ENCODE results near the gene RASSF1.
A peak's percentile ranks its signal among the peaks of the same experiment; 100 is the strongest.

Gene RASSF1

DNA sequence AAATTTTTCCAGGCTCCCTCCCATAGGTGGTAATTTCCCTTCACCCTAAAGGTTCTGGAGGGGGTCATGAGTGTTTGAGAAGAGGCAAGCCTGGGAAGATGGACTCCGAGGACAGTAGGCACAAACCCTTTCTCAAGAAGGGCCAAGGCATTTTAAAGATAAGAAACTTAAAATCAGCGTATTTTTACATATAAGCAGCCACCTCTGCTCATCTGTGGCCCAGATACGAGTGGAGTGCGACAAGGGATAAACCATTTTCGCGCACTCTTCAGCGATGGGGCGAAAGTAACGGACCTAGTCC, 539 bp downstream of the RASSF1 start:
- Histone ChIP-seq H3K9me3 (ENCODE audit: low read length) (no peaks in the 10 kb centered on the region), H3K4me3 (ENCODE audit: low read depth in 1 of 2, low read length in 2 of 2) (peak overlapping the region; percentile 29 to 58), H3K27me3 (ENCODE audit: control insufficient read depth in 1 of 2, insufficient read depth in 2 of 2, low read length in 2 of 2) (no peaks in the 10 kb centered on the region), H3K4me1 (ENCODE audit: insufficient read depth, low read length) (peaks cover 39% of the 10 kb centered on the region), H3K27ac (ENCODE audit: low read depth, low read length) (peak overlapping the region; percentile 6), H3K9ac (ENCODE audit: low read length) (no peak overlapping the region), H3K36me3 (ENCODE audit: insufficient read depth, low read length) (no peaks in the 10 kb centered on the region)

DNA sequence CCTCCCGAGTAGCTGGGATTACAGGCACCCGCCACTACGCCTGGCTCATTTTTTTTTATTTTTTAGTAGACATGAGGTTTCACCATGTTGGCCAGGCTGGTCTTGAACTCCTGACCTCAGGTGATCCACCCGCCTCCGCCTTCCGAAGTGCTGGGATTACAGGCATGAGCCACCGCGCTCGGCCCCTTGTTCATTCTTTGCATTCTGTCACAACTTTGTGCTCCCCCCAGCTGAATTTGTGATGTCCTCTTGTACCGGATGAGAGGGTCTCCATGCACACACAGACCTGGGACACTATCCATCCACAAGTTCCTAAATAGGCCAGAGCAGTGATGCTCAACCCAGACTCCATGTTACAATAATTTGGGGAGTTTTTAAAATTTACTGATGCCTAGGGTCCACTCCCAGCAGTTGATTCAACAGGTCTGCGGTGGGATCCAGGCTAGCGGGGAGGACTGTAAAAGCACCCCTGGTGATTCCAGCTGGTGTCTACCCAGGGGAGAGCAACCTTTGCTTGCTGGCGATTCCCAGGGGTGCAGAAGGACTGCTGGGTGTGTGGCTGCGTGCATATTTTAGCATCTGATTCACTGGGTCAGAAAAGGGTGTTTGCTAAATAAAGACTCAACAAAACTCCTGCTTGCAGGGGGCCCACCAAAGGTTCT, 1.0 kb downstream of the RASSF1 start:
- Histone ChIP-seq H3K4me1 (ENCODE audit: insufficient read depth, low read length) (peaks cover 42% of the 10 kb centered on the region), H3K9ac (ENCODE audit: low read length) (no peak overlapping the region), H3K4me3 (ENCODE audit: low read depth in 1 of 2, low read length in 2 of 2) (peak overlapping the region; percentile 29 to 58), H3K27me3 (ENCODE audit: control insufficient read depth in 1 of 2, insufficient read depth in 2 of 2, low read length in 2 of 2) (no peaks in the 10 kb centered on the region), H3K36me3 (ENCODE audit: insufficient read depth, low read length) (no peaks in the 10 kb centered on the region), H3K27ac (ENCODE audit: low read depth, low read length) (peak overlapping the region; percentile 6), H3K9me3 (ENCODE audit: low read length) (no peaks in the 10 kb centered on the region)

DNA sequence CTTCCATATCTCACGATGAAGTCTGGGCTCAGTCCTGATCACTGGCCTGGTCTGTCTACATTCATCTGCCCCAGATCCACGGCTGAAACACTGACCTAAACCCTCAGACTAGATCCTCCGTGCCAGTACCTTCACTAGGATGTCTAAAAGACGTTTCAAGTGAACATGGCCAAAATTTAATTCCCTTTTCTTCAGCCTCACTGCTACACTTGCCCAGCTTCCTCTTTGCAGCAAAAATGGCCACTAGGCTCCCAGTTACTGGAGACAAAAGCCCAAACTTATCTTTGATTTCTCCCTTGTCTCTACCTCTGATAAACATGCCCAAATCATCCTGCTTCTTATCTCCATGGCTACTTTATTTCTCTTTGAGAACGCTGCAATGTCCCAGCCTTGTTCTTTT, 1.7 kb downstream of the RASSF1 start:
- no peak overlapping the region for H3K9ac ChIP-seq (ENCODE audit: low read length)
- H3K36me3 ChIP-seq (ENCODE audit: insufficient read depth, low read length): peaks cover 6% of the 10 kb centered on the region
- H3K4me1 ChIP-seq (ENCODE audit: insufficient read depth, low read length): peaks cover 48% of the 10 kb centered on the region
- H3K27ac ChIP-seq (ENCODE audit: low read depth, low read length): peak overlapping the region; percentile 91
- peak overlapping the region in 1 of 2 donors; percentile 4 for H3K4me3 ChIP-seq (ENCODE audit: low read depth in 1 of 2, low read length in 2 of 2)
- no peaks in the 10 kb centered on the region for H3K9me3 ChIP-seq (ENCODE audit: low read length)
- H3K27me3 ChIP-seq (ENCODE audit: control insufficient read depth in 1 of 2, insufficient read depth in 2 of 2, low read length in 2 of 2): no peaks in the 10 kb centered on the region

DNA sequence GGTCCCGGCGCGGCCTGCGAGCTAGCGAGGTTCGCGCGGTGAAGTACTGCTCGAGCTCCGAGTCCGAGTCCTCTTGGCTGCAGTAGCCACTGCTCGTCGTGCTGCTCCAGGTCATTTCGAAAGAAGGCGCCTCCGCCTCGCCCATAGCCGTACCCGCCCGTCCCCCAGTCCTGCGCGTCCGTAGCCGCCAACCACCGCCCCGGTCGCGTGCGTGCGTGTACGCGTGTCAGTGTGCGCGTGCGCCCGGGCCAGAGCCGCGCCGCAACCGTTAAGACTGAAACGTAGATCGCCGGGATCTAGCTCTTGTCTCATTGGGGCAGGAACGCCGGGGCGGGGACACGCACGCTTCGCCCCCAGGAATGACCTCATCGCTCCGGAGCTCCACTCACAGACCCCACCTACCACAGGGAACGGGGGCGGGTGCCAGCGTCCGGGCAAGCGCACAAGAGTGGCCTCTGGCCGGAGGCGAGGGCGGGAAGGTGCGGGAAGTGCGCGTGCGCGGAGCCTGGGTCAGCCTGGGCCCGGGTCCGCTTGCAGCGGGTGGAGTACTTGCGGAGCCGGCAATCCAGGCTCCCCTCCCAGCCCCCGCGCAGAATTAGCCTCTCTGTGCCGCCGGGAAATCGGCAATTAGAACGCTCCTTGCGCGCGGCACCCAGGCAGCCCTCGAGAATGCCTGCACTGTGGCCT, 3.3 kb downstream of the RASSF1 start:
- Histone ChIP-seq H3K9me3 (ENCODE audit: low read length) (no peaks in the 10 kb centered on the region), H3K27ac (ENCODE audit: low read depth, low read length) (peak overlapping the region; percentile 91), H3K36me3 (ENCODE audit: insufficient read depth, low read length) (peaks cover 10% of the 10 kb centered on the region), H3K4me3 (ENCODE audit: low read depth in 1 of 2, low read length in 2 of 2) (peak overlapping the region; percentile 76 to 81), H3K4me1 (ENCODE audit: insufficient read depth, low read length) (peaks cover 50% of the 10 kb centered on the region), H3K27me3 (ENCODE audit: control insufficient read depth in 1 of 2, insufficient read depth in 2 of 2, low read length in 2 of 2) (no peaks in the 10 kb centered on the region), H3K9ac (ENCODE audit: low read length) (peak overlapping the region; percentile 78)

DNA sequence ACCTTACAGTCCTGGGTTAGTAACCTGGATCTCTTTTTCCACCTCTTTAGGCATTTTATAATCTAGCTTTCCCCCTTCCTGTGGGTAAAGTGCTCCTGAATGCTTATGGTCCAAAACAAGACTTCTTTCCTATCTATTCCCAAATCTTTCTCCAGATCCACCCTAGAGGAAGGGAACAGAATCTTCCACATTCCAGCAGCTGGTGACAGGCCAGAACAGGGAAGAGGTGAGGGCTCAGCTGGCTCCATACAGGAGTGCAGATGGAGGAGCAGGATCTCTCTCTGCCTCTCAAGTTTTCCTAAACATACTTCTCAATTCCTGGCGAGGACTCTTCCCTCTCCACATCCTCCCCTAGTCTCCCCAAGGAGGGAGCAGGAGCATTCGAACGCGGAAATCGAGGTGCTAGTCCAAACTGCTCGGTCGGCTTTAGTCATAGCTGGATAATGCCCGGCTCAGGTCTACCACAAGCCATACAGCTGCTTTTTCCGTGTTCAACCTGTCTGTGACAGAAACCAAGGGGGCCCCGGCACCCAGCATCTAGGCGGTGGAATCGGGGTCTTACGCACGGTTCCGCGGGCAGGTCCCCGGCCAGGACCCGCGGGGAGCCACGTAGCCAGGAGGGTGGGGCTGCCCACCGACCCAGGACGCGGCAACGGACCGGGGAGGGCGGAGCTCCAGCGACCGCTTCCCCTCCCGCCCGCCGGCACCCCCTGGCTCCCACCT, 4.0 kb downstream of the RASSF1 start:
- peak overlapping the region; percentile 74 for H3K9ac ChIP-seq (ENCODE audit: low read length)
- H3K27ac ChIP-seq (ENCODE audit: low read depth, low read length): peak overlapping the region; percentile 91
- peaks cover 17% of the 10 kb centered on the region for H3K36me3 ChIP-seq (ENCODE audit: insufficient read depth, low read length)
- peak overlapping the region; percentile 76 to 81 for H3K4me3 ChIP-seq (ENCODE audit: low read depth in 1 of 2, low read length in 2 of 2)
- H3K27me3 ChIP-seq (ENCODE audit: control insufficient read depth in 1 of 2, insufficient read depth in 2 of 2, low read length in 2 of 2): no peaks in the 10 kb centered on the region
- H3K4me1 ChIP-seq (ENCODE audit: insufficient read depth, low read length): peaks cover 49% of the 10 kb centered on the region
- H3K9me3 ChIP-seq (ENCODE audit: low read length): no peaks in the 10 kb centered on the region

DNA sequence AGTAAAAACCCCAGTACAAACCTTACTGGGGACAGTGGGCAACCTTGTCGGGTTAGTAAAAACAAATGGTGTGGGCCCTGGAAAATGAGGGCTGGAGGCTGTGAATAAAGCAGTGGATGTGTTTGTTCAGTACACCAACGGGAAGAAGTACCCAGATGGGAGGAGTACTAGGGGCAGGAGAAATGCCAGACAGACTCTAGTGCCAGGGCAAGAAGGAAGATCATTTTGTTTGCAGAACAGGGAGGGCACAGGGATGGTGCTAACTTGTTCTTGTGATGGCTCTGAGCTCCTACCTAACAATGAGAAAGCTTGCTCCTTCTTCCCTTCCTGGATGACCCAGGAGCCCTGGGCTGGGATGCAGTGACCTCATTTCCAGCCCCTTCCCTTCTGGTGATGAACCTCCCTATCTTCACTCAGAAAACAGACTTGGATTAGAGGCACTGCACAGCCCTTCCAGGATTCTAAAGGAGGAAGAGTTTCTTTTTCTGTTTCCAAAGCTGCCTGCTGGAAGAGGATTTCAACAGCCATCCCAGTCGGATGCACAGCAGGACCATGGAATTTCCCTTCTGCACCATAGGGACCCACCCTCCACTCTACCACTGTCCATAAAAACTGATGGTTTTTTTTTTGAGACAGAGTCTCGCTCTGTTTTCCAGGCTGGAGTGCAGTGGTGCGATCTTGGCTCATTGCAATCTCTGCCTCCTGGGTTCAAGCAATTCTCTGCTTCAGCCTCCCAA, 6.1 kb downstream of the RASSF1 start:
- H3K4me3 ChIP-seq (ENCODE audit: low read depth in 1 of 2, low read length in 2 of 2): no peak overlapping the region
- no peaks in the 10 kb centered on the region for H3K9me3 ChIP-seq (ENCODE audit: low read length)
- peak overlapping the region; percentile 14 for H3K27ac ChIP-seq (ENCODE audit: low read depth, low read length)
- H3K4me1 ChIP-seq (ENCODE audit: insufficient read depth, low read length): peaks cover 34% of the 10 kb centered on the region
- peaks cover 38% of the 10 kb centered on the region for H3K36me3 ChIP-seq (ENCODE audit: insufficient read depth, low read length)
- H3K27me3 ChIP-seq (ENCODE audit: control insufficient read depth in 1 of 2, insufficient read depth in 2 of 2, low read length in 2 of 2): no peaks in the 10 kb centered on the region
- no peak overlapping the region for H3K9ac ChIP-seq (ENCODE audit: low read length)

DNA sequence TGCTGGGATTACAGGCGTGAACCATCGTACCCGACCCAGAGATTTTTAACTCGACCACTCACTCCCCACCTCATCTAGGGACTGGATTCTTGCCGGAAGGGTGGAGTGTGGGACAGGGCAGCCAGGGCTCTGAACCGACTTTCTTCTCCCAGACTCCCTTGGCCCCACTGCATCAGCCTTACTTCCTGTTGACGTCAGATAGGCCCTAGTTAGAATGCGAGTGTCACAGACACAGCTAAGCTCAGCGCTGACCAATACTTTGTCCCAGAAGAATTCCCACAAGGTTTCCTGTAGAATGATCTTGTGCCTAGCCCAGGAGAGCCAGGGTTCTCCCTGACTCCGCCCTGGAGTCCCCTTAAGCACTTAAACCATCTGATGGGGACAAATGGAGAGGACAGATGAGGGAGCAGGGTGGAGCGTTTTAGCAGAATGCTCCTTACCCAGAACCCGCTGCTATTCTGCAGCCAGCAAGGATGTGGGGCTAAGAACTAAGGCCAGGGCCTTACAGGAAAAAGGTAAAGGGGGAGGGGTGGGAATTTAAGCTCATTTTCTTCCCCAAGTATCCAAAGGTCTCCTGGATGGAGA, 6.8 kb downstream of the RASSF1 start:
- no peak overlapping the region for H3K9ac ChIP-seq (ENCODE audit: low read length)

DNA sequence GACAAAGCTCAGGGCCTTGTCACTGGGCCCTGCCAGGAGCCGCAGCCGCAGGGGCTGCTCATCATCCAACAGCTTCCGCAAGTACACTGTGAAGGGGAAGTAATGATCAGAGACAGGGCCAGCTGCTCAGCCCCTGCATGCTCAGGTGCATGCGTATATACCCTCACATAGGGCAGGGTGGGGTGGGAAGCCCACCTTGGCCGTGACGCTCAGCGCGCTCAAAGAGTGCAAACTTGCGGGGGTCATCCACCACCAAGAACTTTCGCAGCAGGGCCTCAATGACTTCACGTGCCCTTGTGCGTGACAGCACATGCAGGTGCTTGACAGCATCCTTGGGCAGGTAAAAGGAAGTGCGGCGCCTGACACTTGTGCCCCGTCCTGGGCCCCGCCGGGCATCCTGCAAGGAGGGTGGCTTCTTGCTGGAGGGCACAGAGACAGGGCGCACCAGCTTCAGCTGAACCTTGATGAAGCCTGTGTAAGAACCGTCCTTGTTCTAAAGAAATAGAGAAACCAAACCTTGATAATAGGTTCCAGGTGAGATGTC, 9.2 kb downstream of the RASSF1 start:
- no peak overlapping the region for H3K9ac ChIP-seq (ENCODE audit: low read length)
- H3K36me3 ChIP-seq (ENCODE audit: insufficient read depth, low read length): peaks cover 42% of the 10 kb centered on the region
- no peaks in the 10 kb centered on the region for H3K9me3 ChIP-seq (ENCODE audit: low read length)
- no peak overlapping the region for H3K27ac ChIP-seq (ENCODE audit: low read depth, low read length)
- no peak overlapping the region for H3K4me3 ChIP-seq (ENCODE audit: low read depth in 1 of 2, low read length in 2 of 2)
- peaks cover 39% of the 10 kb centered on the region for H3K4me1 ChIP-seq (ENCODE audit: insufficient read depth, low read length)
- H3K27me3 ChIP-seq (ENCODE audit: control insufficient read depth in 1 of 2, insufficient read depth in 2 of 2, low read length in 2 of 2): no peaks in the 10 kb centered on the region

More for the DNA sequence above, 6.8 kb downstream of the RASSF1 start:
- Histone ChIP-seq H3K4me3 (ENCODE audit: low read depth in 1 of 2, low read length in 2 of 2) (no peak overlapping the region), H3K27ac (ENCODE audit: low read depth, low read length) (no peak overlapping the region), H3K36me3 (ENCODE audit: insufficient read depth, low read length) (peaks cover 42% of the 10 kb centered on the region), H3K9me3 (ENCODE audit: low read length) (no peaks in the 10 kb centered on the region), H3K4me1 (ENCODE audit: insufficient read depth, low read length) (peaks cover 33% of the 10 kb centered on the region), H3K27me3 (ENCODE audit: control insufficient read depth in 1 of 2, insufficient read depth in 2 of 2, low read length in 2 of 2) (no peaks in the 10 kb centered on the region)

DNA sequence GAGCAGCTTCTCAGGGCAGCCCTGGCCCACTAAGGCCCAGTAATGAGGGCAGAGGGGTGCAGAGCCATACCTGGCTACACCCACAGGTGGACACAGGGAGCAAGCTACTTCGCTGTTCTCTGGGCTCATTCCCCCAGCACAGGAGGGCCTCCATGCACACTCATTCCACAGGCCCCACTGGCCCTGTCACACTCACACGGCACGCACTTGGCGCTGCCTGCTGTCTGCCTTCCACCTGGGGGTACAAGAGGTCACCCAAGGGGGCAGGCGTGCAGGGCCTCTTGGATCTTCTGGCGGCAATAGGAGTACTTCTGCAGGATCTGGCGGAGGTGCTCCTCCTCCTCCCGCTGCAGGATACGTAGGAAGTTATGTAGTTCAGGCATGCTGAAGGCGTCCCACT, 10.3 kb downstream of the RASSF1 start:
- Histone ChIP-seq H3K9ac (ENCODE audit: low read length) (no peak overlapping the region), H3K4me3 (ENCODE audit: low read depth in 1 of 2, low read length in 2 of 2) (no peak overlapping the region), H3K27ac (ENCODE audit: low read depth, low read length) (no peak overlapping the region), H3K9me3 (ENCODE audit: low read length) (no peaks in the 10 kb centered on the region), H3K36me3 (ENCODE audit: insufficient read depth, low read length) (peaks cover 47% of the 10 kb centered on the region), H3K27me3 (ENCODE audit: control insufficient read depth in 1 of 2, insufficient read depth in 2 of 2, low read length in 2 of 2) (no peaks in the 10 kb centered on the region), H3K4me1 (ENCODE audit: insufficient read depth, low read length) (peaks cover 29% of the 10 kb centered on the region)

DNA sequence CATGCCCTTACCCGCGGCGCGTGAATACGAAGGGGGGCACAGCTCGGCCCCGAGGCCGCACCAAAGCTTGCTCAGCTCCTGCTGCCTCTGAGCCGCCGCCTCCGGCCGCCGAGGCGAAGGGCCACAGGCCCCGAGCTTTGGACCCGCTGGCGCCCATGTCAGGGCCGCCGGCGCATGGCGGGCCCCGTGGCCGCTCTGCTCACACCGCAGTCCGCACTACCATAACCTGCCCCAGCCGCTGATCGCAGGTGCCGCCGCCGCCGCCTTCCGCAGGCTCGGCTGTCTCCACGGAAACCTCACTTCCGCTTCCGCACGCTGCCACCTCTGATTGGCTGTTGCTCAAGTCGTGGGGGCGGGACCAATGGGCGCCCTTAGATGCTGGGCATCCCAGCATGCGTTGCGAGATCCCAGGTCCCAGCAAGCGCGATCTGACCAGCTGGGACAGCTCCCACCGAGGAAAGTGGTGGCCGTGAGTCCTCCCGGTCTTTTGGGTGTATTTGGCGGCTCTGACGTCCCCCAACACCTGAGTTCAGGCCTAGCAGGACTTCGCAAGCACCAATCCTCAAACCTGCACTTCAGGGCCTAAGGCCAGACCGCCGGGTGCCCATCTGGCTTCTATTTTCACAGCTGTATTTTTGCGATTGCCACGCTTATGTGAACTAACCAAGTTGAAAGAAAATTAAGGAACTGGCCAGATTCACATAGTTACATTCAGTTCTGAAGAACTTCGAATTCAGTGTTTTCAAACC, 12.5 kb downstream of the RASSF1 start, which contains the start of gene TUSC2:
Gene TUSC2, minus strand, starts transcription at position 281 of the 749 bp plus-strand sequence. Its CDS starts 124 bp downstream, at position 157.
- peaks cover 25% of the 10 kb centered on the region for H3K4me1 ChIP-seq (ENCODE audit: insufficient read depth, low read length)
- no peaks in the 10 kb centered on the region for H3K27me3 ChIP-seq (ENCODE audit: control insufficient read depth in 1 of 2, insufficient read depth in 2 of 2, low read length in 2 of 2)
- H3K36me3 ChIP-seq (ENCODE audit: insufficient read depth, low read length): peaks cover 44% of the 10 kb centered on the region
- peak within 1 kb of the TSS; percentile 78 for H3K9ac ChIP-seq (ENCODE audit: low read length)
- peak within 1 kb of the TSS; percentile 86 to 91 for H3K4me3 ChIP-seq (ENCODE audit: low read depth in 1 of 2, low read length in 2 of 2)
- peak within 1 kb of the TSS; percentile 83 for H3K27ac ChIP-seq (ENCODE audit: low read depth, low read length)
- H3K9me3 ChIP-seq (ENCODE audit: low read length): no peaks in the 10 kb centered on the region
